ENCODE data around the gene CALHM5.

The CALHM5 gene

GRCh38 chr6:116556065-116556464 is 44.6 kb downstream of the CALHM5 start (continued):
- TF ChIP-seq, protein P1, sequence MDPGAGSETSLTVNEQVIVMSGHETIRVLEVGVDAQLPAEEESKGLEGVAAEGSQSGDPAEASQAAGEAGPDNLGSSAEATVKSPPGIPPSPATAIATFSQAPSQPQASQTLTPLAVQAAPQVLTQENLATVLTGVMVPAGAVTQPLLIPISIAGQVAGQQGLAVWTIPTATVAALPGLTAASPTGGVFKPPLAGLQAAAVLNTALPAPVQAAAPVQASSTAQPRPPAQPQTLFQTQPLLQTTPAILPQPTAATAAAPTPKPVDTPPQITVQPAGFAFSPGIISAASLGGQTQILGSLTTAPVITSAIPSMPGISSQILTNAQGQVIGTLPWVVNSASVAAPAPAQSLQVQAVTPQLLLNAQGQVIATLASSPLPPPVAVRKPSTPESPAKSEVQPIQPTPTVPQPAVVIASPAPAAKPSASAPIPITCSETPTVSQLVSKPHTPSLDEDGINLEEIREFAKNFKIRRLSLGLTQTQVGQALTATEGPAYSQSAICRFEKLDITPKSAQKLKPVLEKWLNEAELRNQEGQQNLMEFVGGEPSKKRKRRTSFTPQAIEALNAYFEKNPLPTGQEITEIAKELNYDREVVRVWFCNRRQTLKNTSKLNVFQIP (CRISPR knock-in tag; IDR thresholded peaks at IDR 0.05; ENCODE audit: borderline replicate concordance, low read depth): no peak
- TF ChIP-seq ZFP3 (CRISPR knock-in tag; IDR thresholded peaks at IDR 0.05): no peak
- TF ChIP-seq GLIS3 (CRISPR knock-in tag; IDR thresholded peaks at IDR 0.05): no peak
- TF ChIP-seq TCF4 (CRISPR knock-in tag; IDR thresholded peaks at IDR 0.05; ENCODE audit: borderline replicate concordance): no peak
- no peak for TF ChIP-seq CREB5 (CRISPR knock-in tag; IDR thresholded peaks at IDR 0.05; ENCODE audit: low read depth)
- no peak for TF ChIP-seq ZNF8 (CRISPR knock-in tag; IDR thresholded peaks at IDR 0.05)
- TF ChIP-seq TOX (CRISPR knock-in tag; IDR thresholded peaks at IDR 0.05; ENCODE audit: borderline replicate concordance): no peak
- no peak for TF ChIP-seq CSDC2 (CRISPR knock-in tag; IDR thresholded peaks at IDR 0.05)

GRCh38 chr6:116556814-116557415 is 45.5 kb downstream of the CALHM5 start:
- no peak for ATAC-seq

GRCh38 chr6:116557893-116558292 is 46.5 kb downstream of the CALHM5 start:
- TF ChIP-seq SNAI2 (CRISPR knock-in tag; IDR thresholded peaks at IDR 0.05) (no peak), ISL1 (CRISPR knock-in tag; IDR thresholded peaks at IDR 0.05) (peak; percentile 84), OSR1 (CRISPR knock-in tag; IDR thresholded peaks at IDR 0.05) (no peak)
- peak; percentile 87 for ATAC-seq

More at GRCh38 chr6:116556814-116557415, 45.5 kb downstream of the CALHM5 start:
- TF ChIP-seq ZNF70 (CRISPR knock-in tag; IDR thresholded peaks at IDR 0.05): no peak
- no peak for TF ChIP-seq CSDC2 (CRISPR knock-in tag; IDR thresholded peaks at IDR 0.05)
- no peak for TF ChIP-seq TOX (CRISPR knock-in tag; IDR thresholded peaks at IDR 0.05; ENCODE audit: borderline replicate concordance)
- TF ChIP-seq TCF4 (CRISPR knock-in tag; IDR thresholded peaks at IDR 0.05; ENCODE audit: borderline replicate concordance): no peak
- no peak for TF ChIP-seq ARNTL (CRISPR knock-in tag; IDR thresholded peaks at IDR 0.05; ENCODE audit: borderline replicate concordance, low read depth)
- TF ChIP-seq ZNF8 (CRISPR knock-in tag; IDR thresholded peaks at IDR 0.05): no peak
- no peak for TF ChIP-seq RARB (CRISPR knock-in tag; IDR thresholded peaks at IDR 0.05)
- TF ChIP-seq PPARA (CRISPR knock-in tag; IDR thresholded peaks at IDR 0.05; ENCODE audit: borderline replicate concordance): no peak
- no peak for TF ChIP-seq ZC3H10 (CRISPR knock-in tag; IDR thresholded peaks at IDR 0.05)

DNA sequence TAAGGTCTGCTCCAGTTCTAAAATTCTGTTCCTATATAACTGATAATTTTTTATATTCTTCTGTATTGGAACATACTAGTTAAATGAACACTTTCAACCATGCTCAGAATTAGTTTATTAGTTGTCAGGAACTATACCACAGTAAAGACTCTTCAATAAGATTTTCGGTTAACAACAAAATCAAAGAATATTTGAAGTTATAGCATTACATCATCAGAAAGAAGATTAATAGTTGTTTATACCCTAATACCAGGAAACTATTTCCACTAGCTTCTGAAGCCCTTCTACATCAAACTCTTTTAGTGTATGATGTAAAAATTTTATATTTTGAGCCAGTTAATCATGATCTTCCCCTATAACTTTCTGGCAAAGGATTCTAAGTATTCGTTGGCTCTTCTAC is 48.7 kb downstream of the CALHM5 start:
- no peak for ATAC-seq
- TF ChIP-seq ESRRG (CRISPR knock-in tag; IDR thresholded peaks at IDR 0.05) (no peak), ZFP3 (CRISPR knock-in tag; IDR thresholded peaks at IDR 0.05) (no peak), BACH2 (CRISPR knock-in tag; IDR thresholded peaks at IDR 0.05; ENCODE audit: borderline replicate concordance) (no peak), CREB5 (CRISPR knock-in tag; IDR thresholded peaks at IDR 0.05; ENCODE audit: low read depth) (no peak), SNAI2 (CRISPR knock-in tag; IDR thresholded peaks at IDR 0.05) (no peak), GLIS3 (CRISPR knock-in tag; IDR thresholded peaks at IDR 0.05) (no peak), TCF4 (CRISPR knock-in tag; IDR thresholded peaks at IDR 0.05; ENCODE audit: borderline replicate concordance) (no peak), ZFP30 (CRISPR knock-in tag; IDR thresholded peaks at IDR 0.05) (no peak), ARNTL (CRISPR knock-in tag; IDR thresholded peaks at IDR 0.05; ENCODE audit: borderline replicate concordance, low read depth) (no peak), PATZ1 (CRISPR knock-in tag; IDR thresholded peaks at IDR 0.05; ENCODE audit: borderline replicate concordance) (no peak), ZC3H10 (CRISPR knock-in tag; IDR thresholded peaks at IDR 0.05) (no peak)
- TF ChIP-seq, protein P2, sequence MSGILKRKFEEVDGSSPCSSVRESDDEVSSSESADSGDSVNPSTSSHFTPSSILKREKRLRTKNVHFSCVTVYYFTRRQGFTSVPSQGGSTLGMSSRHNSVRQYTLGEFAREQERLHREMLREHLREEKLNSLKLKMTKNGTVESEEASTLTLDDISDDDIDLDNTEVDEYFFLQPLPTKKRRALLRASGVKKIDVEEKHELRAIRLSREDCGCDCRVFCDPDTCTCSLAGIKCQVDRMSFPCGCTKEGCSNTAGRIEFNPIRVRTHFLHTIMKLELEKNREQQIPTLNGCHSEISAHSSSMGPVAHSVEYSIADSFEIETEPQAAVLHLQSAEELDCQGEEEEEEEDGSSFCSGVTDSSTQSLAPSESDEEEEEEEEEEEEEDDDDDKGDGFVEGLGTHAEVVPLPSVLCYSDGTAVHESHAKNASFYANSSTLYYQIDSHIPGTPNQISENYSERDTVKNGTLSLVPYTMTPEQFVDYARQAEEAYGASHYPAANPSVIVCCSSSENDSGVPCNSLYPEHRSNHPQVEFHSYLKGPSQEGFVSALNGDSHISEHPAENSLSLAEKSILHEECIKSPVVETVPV (CRISPR knock-in tag; IDR thresholded peaks at IDR 0.05): no peak

Data from SK-N-SH treated with all-trans-retinoic acid at 6 μM for 48 hours (cell line).